HG03432 (cell line): ENCODE results near the gene NFYC.
"Not testable (repeated sequence)": the region's sequence is repeated elsewhere in the genome, so short reads cannot be mapped to it uniquely, and the experiment has no call there.

Experiments
- ATAC-seq: cut with Tn5 transposase; IDR thresholded peaks from one replicate; pipeline ENCODE4 v1.9.1; 2021; ENCODE audit warnings: mild to moderate bottlenecking, moderate library complexity; ENCODE audit not compliant: unreplicated experiment

The NFYC gene

GRCh38 chr1:40664791-40665190 is 26.7 kb upstream of the NFYC start:
- ATAC-seq = no peak

- ATAC-seq = peak; percentile 82
Measured at GRCh38 chr1:40665335-40666171, 26.0 kb upstream of the NFYC start, which contains the start of gene RIMS3. Gene RIMS3, minus strand, starts transcription at chr1:40665682. Its CDS starts 23,757 bp downstream, at chr1:40641925.

DNA sequence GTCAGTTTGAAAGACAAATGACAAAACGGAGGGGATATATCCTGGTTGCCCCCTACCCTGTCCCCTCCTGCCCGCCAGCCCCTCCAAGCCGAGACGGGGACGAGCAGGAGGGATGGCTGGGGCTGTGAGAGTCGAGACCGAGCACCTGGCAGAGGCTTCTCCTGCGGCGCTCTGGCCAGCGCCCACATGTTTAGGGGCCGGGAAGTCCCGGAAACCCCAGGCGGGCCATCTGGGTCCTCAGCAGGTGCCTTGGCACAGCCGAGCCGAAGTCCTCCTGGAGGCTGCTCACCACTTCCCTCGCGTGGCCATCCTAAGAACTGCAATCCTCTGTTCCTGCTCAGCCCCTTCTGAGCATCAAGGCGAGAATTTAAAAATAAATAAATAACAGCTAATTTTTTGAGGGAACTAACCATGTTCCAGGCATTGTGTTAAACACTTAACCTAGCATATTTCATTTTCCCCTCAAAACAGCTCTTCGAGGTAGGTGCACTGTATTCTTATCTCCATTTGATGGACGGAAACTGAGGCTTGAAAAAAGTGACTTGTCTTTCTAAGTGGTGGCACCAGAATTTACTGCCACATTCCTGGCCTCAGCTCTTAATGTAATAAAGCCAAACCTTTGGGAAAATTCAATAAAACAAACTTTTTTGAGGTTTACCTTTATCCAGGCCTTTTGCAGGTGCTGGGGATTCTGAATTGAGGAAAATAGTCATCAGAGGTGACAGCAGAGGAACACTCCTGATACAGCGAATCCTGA is 22.6 kb upstream of the NFYC start:
- ATAC-seq = peak; percentile 58

DNA sequence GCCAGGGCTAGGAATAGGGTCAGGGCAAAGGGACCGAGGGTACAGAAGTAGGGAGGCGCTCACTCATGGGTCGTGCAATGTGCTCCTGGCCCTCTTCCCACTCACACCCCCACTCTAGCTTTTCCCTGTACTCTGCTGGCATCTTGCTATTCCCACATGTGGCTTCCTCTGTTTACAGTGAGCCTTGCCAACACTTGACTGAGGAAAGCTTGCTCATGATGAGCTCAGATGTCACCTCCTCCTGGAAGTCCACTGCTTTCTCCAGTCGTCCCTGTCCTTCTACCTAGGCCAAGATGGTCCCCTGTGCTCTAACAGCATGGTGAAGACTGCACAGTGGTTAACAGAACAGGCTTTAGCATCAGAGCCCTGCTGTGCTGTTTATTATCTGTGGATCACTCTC is 18.1 kb upstream of the NFYC start:
- no peak for ATAC-seq

DNA sequence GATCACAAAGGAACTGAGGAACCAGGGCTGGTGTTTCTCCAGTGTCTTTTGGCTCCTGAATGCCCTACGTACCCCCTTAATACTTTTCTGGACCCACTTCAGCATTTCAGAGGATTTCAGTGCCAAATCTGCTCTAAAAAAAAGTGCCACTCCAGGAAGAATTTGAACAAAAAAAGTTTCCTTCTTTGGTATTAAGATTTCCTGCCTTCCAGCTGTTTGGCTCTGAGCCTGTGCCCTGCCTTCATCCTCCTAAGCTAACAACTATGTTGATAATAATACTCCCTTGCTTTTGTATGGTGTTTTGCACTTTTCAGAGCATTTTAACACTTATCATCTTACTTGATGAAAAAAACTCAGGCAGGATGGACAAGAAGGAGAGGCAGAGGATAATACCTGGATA is 15.0 kb upstream of the NFYC start:
- no peak for ATAC-seq

DNA sequence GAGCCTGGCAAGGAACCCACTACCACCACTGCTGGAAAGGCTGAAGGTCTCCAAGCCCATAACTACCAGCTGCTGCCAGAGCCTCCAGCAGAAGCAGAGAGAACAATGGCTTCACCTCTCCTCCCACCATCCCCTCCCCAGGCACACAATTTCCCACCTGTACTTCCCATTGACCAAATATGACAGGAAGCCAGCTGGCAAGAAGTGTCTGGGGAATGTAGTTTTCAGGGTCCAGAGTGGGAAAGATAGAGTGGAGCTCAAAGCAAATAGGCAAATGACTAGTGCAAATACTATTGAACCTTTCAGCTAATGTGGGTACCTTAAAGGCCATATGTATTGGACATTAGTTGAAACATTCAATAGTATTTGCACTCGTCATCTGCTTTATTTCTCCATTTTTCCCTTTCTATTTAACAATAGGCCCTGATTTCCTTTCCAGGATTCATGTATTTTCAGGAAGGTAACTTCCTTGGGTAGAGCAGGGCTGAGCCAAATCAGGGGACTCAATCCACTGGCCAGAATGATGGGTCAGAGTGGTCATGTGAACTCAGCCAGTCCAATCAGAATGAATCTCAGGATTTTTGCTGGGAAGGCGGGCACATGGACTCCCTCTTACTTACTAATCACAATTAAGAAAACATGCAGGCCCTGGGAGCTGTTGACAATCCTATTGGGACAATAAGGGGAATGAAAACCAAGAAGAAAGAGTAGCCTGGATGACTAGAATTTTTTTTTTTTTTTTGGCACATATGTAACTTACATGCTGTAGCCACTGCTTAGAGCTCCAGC is 12.1 kb upstream of the NFYC start:
- no peak for ATAC-seq

DNA sequence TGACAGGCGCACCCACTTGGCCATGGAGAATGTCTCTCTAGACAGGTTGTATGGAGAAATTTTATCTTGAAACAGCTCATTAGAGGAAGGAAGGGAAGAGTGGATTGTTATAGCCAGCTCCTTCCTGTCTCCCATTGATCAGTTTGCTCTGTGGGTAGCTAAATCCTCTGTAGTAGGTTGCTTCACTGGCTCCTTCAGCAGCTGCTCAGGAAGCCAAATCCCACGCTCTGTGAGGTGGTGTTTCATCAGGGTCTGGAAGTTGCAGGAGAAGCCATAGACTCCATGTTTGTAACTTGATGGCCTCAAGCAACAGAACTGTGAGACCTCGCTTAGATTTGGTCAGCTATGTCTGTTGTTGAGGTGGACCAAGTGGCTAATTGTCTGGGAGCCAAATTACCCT is 6.8 kb upstream of the NFYC start:
- no peak for ATAC-seq

DNA sequence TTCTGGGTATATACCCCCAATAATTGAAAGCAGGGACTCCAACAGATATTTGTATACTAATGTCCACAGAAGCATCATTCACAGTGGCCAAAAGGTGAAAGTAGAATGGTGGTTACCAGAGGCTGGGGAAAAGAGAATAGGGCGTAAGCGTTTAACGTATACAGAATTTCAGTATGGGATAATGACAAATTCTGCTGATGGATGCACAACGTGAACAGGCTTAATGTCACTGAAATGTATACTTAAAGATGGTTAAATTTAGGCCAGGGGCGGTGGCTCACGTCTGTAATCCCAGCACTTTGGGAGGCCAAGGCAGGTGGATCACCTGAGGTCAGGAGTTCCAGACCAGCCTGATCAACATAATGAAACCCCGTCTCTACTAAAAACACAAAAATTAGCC is 4.4 kb upstream of the NFYC start:
- ATAC-seq = no peak

GRCh38 chr1:40687661-40688060 is 3.8 kb upstream of the NFYC start:
- ATAC-seq = no peak

GRCh38 chr1:40689737-40690136 is 1.8 kb upstream of the NFYC start:
- ATAC-seq = no peak

DNA sequence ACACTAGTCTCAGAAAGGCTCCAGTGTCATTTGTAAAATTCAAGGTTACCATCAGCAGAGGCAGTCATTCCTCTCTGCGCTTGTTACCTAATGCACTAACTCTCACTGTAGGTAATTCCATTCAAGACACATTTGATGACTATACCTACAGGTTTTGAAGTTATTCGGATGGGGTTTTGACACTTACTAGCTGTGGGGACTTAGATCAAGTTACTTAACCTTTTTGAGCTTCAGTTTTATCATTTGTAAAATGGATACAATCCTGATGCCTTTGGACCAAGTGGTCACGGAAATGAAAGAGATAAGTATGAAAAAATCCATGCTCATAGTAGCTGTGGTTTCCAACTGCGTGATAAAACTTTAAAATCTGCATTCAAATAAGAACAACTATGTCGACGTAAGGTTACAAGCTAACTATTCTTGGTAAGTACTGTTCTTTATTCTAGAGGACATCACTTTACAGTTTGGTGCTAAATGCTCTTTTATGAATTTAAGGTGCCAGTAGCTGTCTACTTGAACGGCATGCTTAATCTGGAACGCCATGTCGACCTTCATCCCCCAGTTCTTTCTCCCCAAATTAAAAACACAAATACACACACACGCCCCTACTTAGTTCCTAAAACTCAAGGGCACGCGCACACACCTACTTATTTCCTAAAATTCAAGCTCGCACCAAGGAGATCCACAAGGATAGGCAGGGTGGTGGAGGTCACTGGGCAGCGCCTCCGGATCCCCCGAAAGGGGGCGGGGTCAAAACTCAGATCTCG is 550 bp upstream of the NFYC start:
- ATAC-seq = no peak

DNA sequence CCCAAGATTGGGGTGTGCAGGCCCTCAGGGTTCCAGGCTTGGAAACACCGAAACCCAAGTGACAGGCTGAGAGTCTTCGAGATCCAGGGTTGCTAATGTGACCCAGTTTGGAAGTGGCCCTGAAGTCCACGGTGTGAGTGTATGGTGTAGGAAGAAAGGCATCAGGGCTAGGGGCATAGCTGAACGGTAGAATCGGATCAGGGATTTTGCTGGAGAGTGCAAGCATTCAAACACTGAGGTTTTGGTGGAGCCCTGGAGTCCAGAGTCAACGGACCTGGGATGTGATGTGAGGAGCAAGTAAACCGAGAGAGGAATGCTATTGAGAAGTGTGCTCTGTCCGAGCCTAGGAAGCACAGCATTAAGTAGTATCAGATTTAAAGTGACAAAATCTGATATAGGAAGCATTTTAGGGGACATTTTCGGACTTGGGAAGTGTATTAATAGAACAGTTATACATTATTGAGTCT is 958 bp downstream of the NFYC start:
- no peak for ATAC-seq

DNA sequence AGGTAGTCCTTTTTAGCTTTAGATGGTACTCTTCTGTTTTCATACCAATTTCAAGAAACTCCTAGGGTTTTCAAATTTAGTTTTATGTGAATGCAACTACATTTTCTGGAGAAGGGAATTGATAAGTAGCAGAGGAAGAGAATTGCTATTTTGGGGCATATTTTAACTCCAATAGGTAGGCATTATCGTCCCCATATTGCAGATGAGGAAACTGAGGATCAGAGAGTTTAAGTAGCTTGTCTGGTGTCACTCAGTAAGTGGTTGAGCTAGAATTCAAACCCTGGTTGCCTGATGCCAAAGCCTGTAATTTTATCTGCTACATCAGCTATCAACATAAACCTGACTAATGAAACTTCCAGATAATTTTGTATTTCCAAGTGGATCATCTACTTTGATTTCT is 1.9 kb downstream of the NFYC start:
- ATAC-seq = no peak

- no peak for ATAC-seq
Measured at GRCh38 chr1:40694353-40694874, 2.9 kb downstream of the NFYC start.

GRCh38 chr1:40696294-40696693 is 4.8 kb downstream of the NFYC start:
- no peak for ATAC-seq

DNA sequence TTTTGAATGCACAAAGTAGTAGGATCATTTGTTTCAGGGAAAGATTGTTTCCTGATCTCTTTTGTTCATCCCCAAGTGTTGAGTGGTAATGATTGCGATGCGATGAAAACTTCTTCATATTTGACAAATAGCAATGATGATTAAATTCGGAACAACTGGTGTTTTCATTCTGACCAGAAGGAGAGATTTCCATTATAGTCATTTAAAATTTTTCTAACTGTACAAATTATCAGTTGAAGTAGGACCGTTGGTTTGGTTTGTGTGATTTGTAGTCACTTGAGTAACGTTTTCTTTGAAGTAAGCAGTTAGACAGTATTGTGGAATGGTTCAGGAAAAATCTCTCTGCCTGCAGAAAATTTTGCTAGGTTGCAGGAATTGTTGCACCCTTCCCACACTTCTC is 5.9 kb downstream of the NFYC start:
- ATAC-seq = no peak

GRCh38 chr1:40699787-40700186 is 8.3 kb downstream of the NFYC start:
- ATAC-seq = peak; percentile 86

DNA sequence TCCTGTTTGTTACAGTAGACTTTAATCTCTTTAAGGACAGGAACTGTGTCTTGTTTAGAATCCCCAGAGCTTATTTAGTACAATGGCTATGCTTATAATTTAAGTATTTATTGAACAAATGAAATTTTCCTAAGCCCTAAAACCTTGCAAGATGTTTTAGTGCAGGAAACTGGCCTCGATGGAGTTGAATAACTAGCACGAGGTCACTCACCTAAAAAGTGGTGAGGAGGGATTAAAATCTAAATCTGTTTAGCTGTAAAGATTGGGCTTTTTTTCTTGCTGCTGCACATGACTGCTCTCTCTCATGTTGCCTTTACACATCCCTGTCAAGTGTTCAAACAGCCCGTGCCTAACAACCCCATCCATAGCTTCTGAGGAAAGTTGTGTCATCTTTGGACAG is 10.2 kb downstream of the NFYC start:
- no peak for ATAC-seq

DNA sequence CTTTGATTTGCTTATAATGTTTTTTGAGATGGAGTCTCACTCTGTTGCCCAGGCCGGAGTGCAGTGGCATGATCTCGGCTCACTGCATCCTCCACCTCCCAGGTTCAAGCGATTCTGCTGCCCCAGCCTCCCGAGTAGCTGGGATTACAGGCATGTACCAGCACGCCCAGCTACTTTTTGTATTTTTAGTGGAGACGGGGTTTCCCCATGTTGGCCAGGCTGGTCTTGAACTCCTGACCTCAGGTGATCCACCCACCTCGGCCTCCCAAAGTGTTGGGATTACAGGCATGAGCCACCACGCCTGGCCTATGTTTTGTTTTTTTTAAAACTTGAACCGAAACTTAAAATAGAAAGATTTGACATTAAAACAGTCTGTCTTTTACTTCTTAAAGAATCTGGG is 11.3 kb downstream of the NFYC start:
- ATAC-seq = not testable (repeated sequence)

DNA sequence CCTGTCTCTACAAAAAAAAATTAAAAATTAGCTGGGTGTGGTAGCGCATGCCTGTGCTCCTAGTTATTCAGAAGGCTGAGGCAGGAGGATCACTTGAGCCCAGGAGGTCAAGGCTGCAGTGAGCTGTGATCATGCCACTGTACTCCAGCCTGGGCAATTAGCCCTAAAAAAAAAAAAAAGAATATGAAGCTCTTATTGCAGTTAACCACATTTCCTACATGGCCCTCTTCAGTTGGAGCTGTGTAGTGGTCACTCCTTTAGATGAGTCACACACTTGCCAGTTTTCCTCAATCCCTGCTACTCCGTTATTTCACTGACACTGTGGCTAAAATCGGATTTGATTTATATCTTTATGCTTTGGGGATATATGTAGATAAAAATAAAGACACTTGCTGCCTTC is 11.8 kb downstream of the NFYC start:
- ATAC-seq = no peak
